Large intestine (tissue), 3 donors: Measurements from ENCODE around the gene CFAP299. TPM values are rescaled to one million over a fixed set of nuclear protein-coding genes. Genes with fewer than 3 reads are reported as not detected.

Experiments
- DNase-seq, 2 donors: peaks; one replicate each; pipeline versions ENCODE4 v3.0.0 to v3.0.0-alpha.2; 2013
- H3K27ac ChIP-seq: one replicate; pipeline ENCODE4 v1.5.1; 2013; ENCODE audit warnings: low read length
- H3K27me3 ChIP-seq: 2 replicates; pipeline ENCODE4 v1.6.1; 2013; ENCODE audit warnings: low read length; ENCODE audit not compliant: control insufficient read depth, insufficient read depth
- H3K36me3 ChIP-seq: 2 replicates; pipeline ENCODE4 v1.6.1; 2013; ENCODE audit warnings: low read length; ENCODE audit not compliant: control insufficient read depth, insufficient read depth
- H3K4me1 ChIP-seq: one replicate; pipeline ENCODE4 v1.6.1; 2013; ENCODE audit warnings: low read length; ENCODE audit not compliant: control insufficient read depth, insufficient read depth
- H3K4me3 ChIP-seq: one replicate; pipeline ENCODE4 v1.5.1; 2013; ENCODE audit warnings: low read length
- H3K9me3 ChIP-seq: one replicate; pipeline ENCODE4 v1.6.1; 2013; ENCODE audit warnings: mild to moderate bottlenecking, low read depth, low read length, moderate library complexity; ENCODE audit not compliant: control insufficient read depth
- WGBS: methylation state at CpG from one replicate; pipeline ENCODE4 v1.1.5; 2013; ENCODE audit warnings: low lambda C conversion rate; ENCODE audit not compliant: insufficient coverage; 5-methylcytosine and 5-hydroxymethylcytosine counted together
- polyA plus RNA-seq: library from polyadenylated mRNA; unstranded; fragments of 120-200 nt; gene quantifications from one replicate; pipeline ENCODE4 v1.2.1, GENCODE V29; 2013

CFAP299 gene
- polyA plus RNA-seq, 1 donor = 0.16 TPM

DNA sequence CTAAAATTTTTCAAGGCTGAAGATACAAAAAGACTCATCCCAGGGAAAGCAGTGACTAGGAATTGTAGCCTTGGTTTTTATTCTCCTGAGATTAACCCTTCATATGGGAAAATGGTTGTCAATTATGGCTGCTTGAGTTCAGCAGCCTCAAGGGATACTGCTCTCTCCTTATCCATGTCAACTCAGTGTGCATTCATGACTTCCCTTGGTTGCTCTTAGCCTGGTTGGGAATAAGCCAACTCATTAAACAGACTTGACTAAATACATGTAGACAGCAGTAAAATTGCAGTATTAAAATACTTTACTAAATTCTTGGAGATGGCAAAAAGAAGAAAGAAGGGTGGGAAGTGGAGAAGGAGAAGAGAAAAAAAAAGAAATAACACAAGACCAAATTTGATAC lies 650.5 kb downstream of the CFAP299 start:
- no peaks in the 10 kb centered on the region for H3K9me3 ChIP-seq
- no peak overlapping the region for H3K4me3 ChIP-seq
- H3K27me3 ChIP-seq = peaks cover 2% of the 10 kb centered on the region
- H3K36me3 ChIP-seq = no peaks in the 10 kb centered on the region
- no peak overlapping the region for H3K27ac ChIP-seq
- no peak for DNase-seq
- H3K4me1 ChIP-seq = peaks cover 2% of the 10 kb centered on the region

DNA sequence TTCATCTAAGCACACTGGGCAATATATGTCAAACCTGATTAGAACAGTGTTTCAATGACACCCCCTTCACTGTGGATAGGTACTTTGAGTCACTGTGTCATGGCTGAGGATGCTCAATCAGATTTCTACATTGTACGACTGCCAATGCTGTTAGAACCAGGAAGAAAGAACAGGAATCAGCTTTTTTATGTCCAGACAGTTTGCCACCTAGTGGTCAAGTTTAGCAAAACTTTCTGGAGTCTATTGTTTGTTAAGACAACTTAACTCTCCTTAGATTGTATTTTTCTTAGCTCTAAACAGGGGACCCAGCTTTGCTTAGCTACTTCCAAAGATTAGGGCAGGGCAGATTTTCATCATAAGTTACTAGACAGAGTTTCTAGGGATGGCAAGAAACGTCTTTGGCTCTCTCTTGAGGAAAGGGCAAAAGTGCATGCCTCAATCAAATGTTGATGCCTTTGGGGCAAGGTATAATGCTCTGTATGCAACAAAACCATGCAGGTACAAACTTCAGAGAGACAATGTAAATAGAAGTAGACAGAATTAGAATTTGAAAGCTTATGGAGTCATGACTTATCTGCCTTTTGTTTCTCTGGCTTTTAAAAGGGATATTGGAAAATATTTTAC lies 654.5 kb downstream of the CFAP299 start:
- peak; percentile 41 to 65 for DNase-seq
- H3K4me3 ChIP-seq = no peak overlapping the region
- H3K36me3 ChIP-seq = no peaks in the 10 kb centered on the region
- no CpG with 5 or more reads among the region's 2 CpGs for WGBS
- H3K27ac ChIP-seq = no peak overlapping the region
- H3K27me3 ChIP-seq = no peaks in the 10 kb centered on the region
- no peaks in the 10 kb centered on the region for H3K9me3 ChIP-seq
- peaks cover 6% of the 10 kb centered on the region for H3K4me1 ChIP-seq

- H3K9me3 ChIP-seq = no peaks in the 10 kb centered on the region
- no peak overlapping the region for H3K27ac ChIP-seq
- no peaks in the 10 kb centered on the region for H3K27me3 ChIP-seq
- no peaks in the 10 kb centered on the region for H3K36me3 ChIP-seq
- WGBS = 90% methylated on average over 2 of the region's 2 CpGs
- DNase-seq = no peak
- no peak overlapping the region for H3K4me3 ChIP-seq
- H3K4me1 ChIP-seq = peaks cover 6% of the 10 kb centered on the region
Observed at GRCh38 chr4:80990851-80991250, 655.3 kb downstream of the CFAP299 start.

DNA sequence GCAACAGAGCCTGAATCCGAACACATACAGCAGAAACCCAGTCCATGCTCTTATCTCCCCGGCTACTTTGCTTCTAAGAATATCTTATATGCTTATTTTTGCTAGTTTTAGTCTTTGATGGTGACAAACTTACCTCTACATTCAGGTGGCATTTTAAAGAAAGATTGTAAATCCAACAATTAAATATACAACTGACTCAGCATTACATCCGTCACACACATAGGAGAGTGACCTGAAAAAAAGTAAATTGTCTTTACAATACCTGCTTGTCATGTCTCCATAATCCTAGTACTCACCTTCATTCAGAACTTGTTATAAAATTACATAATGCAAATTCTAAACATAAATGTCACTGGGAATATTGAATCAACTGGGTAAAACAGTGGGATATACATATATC lies 664.4 kb downstream of the CFAP299 start:
- Histone ChIP-seq H3K4me1 (peaks cover 10% of the 10 kb centered on the region), H3K4me3 (no peak overlapping the region), H3K9me3 (no peaks in the 10 kb centered on the region), H3K27me3 (no peaks in the 10 kb centered on the region), H3K36me3 (no peaks in the 10 kb centered on the region), H3K27ac (no peak overlapping the region)
- WGBS = 100% methylated on average over 1 of the region's 3 CpGs
- no peak for DNase-seq

- H3K36me3 ChIP-seq = no peaks in the 10 kb centered on the region
- H3K27ac ChIP-seq = peak overlapping the region; percentile 33
- no peaks in the 10 kb centered on the region for H3K9me3 ChIP-seq
- H3K27me3 ChIP-seq = no peaks in the 10 kb centered on the region
- H3K4me1 ChIP-seq = peaks cover 10% of the 10 kb centered on the region
- DNase-seq = peak; percentile 65 to 84
- no peak overlapping the region for H3K4me3 ChIP-seq
- WGBS = no CpG with 5 or more reads among the region's 2 CpGs
Observed at GRCh38 chr4:81003597-81004111, 668.1 kb downstream of the CFAP299 start.

DNA sequence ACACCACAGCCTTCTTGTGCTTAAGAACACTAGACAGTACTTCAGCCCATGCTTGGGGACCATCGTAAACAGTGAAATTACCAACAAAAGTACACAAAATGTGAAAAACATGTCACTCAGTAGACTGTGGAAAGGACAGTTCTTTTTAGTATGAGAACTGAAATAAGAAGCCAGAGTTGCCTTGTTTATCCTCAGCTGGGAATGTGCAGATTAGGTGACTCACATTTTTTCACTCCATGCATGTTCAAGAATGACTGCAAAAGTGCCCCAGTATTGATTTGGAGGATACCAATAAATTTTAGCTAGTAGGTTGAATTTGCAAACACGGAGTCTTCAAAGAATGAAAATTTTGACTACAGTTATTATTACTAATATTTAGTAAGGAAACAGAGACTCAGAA lies 671.9 kb downstream of the CFAP299 start:
- no peaks in the 10 kb centered on the region for H3K27me3 ChIP-seq
- H3K4me3 ChIP-seq = no peak overlapping the region
- WGBS = 100% methylated on average over 1 of the region's 2 CpGs
- no peak for DNase-seq
- H3K36me3 ChIP-seq = no peaks in the 10 kb centered on the region
- H3K9me3 ChIP-seq = peaks cover 2% of the 10 kb centered on the region
- peaks cover 14% of the 10 kb centered on the region for H3K4me1 ChIP-seq
- no peak overlapping the region for H3K27ac ChIP-seq

Other genes starting within 250 kb of the CFAP299 start
- 3.0 TPM for gene PRDM8, start 138.2 kb upstream of the CFAP299 start, polyA plus RNA-seq
- 0.25 TPM for gene FGF5, start 69.1 kb upstream of the CFAP299 start, polyA plus RNA-seq